HEK293T (cell line): ENCODE data around the gene UBE2N.

Experiments
- FOXK2 ChIP-seq: fragments of 450-650 bp; IDR thresholded peaks from 2 replicates; pipeline ENCODE4 v1.6.1; 2016; ENCODE audit warnings: mild to moderate bottlenecking
- FOXM1 ChIP-seq: fragments of 450-650 bp; IDR thresholded peaks from 2 replicates; pipeline ENCODE4 v1.6.1; 2017; ENCODE audit warnings: mild to moderate bottlenecking, borderline replicate concordance

DNA sequence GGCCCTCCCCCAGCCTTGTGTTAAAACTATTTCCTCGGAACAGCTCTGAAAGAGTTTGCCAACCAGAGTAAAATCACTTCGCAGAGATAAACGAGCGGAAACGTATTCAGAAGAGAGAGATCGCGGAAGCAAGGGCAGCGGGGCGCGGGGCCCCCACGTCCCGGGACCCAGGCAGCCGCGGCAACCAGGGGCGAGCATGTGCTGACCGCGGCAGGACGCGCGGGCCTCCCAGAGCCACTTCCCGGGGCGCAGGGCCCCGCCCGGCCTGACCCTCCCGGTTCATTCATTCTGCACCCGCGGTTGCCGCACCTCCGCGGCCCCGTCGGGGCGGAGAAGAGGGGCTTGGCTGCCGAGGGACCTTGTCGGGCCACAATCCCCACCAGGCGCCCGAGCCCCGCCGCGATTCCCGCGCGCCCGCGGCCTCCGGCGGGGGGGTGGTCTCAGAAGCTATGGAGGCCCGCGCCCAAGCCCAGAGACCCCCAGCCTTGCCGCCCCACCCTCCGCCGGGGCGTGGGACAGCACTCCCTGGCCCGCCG, 598 bp downstream of the UBE2N start:
- no peak for TF ChIP-seq FOXM1
- no peak for TF ChIP-seq FOXK2
